ENCODE data around the gene STEEP1. TPM values are rescaled to one million over a fixed set of nuclear protein-coding genes. Genes with fewer than 3 reads are reported as not detected.

Gene STEEP1
- 10 to 100 TPM; 36.2 to 38.3 (median 37.3) TPM for polyA plus RNA-seq (ENCODE audit: insufficient read length in 3 of 3)

DNA sequence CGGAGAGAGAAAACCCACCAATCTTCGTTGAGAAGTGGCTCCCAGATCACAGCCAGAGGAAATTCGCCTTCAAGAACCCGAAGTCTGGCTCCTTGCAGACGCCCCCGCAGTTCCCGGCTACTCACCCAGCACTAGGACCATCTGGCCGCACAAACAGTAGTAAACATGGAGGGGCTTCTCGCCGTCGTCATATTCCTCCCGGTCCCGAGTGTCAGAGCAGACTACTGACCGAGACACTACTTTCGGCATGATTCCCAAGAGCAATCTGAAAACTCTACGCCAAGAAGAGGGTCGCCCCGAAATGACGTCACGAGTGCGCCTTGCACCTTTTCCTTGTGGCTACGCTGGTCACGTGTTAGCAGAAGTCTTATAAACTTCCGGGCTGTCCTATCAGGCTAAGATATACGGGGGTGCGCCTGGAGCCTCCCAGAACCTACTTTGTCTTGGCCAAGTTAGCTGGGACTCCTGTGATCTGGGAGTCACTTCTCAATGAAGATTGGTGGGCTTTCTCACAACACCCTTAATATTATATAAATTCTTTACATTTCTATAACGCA lies at the start of gene STEEP1:
STEEP1 (minus strand) TSS at position 303 of the 557 bp plus-strand sequence; CDS start at position 249, 54 bp downstream.
- peak; percentile 68 to 88 (median 68) for DNase-seq (ENCODE audit: low read depth in 3 of 3, low spot score in 2 of 3)

DNA sequence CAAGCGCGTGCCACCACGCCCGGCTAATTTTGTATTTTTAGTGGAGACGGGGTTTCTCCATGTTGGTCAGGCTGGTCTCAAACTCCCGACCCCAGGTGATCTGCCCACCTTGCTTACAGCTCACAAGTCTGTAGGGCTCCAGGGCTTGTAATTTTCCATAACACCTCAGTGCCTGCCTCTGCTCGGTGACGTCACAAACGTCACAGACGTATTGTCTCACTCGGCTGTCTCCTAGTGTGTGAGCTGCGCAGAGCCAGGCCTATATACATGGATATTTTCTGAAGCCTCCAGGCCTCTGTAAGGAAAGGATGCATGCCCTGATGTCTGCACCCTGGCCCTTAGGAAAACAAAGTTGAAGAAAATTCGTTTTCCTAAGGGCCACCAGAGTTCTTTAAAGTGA lies 49.6 kb upstream of the STEEP1 start:
- DNase-seq (ENCODE audit: low read depth in 3 of 3, low spot score in 2 of 3), result no peak

DNA sequence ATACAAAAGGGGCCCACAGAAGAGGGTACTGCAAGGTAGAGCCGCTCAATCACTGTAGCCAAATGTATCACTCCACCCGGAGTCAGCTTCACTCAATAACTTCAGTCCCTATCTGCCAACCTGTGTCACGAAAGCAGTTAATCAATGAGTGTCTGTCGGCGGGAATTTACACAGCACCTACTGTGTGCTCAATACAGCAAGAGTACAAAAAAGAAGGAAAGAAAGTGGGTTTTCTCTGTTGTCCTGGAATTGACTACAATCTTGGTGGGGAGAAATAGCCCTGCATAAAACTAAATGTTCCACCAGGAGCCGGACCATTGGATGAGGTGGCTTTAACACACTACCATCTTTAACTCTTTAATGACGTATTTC lies 41.8 kb upstream of the STEEP1 start:
- DNase-seq (ENCODE audit: low read depth in 3 of 3, low spot score in 2 of 3), result no peak

DNA sequence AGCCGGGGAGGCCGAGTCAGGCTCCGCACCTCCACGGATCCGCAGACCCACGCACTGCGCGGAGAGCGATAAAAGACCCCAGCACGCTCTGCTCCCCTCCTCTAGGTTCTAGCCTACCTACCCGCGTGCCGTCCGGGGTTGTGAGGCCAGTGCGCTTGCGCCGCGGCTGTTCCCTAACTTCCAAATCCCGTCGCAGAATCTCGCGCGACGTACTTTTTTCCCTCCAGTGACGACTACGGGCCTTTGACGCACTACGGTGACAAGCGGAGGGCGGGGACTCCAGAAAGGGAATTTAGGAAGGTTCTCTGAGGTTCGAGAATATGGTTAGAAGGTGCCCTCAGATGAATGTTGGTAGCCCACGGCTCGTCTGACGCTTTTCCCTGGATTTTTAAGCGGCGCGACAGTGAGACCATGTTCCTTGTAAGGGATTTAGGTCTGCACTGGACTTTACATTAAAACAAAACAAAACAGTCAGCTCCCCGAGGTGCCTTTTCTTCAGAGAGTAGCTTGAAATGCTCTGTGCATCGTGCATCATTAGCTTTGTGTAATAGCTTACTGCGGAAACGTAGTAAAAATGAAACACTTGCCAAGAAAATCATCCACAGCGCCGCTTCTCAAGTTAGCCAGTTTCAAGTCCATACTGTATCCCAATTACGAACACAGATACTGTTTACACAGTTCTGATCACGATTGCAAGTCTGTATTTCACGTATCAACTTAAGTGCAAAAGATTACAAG lies 41.2 kb upstream of the STEEP1 start, which contains the start of gene NKRF:
NKRF (minus strand) TSS at position 145 of the 738 bp plus-strand sequence.
- DNase-seq (ENCODE audit: low read depth in 3 of 3, low spot score in 2 of 3), result peak; percentile 79 to 83 (median 82)

DNA sequence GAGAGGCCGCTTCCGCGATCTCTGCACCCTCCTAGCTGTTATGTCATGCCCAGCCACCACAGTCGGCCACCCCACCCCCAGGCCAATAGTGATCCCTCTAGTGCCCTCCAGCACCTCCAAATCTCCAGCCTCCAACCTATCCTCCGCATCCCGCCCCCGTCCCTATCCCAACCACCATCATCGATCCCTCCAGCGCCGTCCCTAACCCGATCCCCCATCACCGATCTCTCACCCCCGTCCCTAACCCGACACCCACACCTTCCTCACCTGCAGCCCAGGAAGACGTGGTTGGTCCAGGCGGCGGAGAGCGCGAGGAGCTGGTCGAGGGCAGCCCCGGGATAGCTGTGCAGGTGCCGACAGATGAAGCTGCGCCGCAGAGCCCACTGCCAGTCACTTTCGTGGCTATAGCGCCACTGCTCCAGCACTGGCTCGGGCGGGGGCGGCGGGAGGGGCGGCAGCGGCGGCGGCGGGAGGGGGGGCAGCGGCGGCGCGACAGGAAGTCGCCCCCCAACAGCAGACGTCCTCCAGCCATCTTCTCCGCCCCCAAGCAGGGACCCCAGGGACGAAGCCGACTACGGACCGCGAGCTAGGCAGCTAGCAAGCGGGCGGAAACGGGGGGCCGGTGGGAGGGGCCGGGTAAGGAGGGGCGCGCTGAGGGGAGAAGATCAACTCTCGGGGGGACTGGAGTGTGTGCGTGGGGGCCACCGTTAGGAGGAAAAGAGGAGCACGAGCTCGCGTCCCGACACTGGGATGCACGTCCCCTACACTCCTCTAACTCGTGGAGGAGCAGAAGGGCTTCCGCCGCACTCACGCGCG lies 40.5 kb upstream of the STEEP1 start:
- DNase-seq (ENCODE audit: low read depth in 3 of 3, low spot score in 2 of 3), result no peak

DNA sequence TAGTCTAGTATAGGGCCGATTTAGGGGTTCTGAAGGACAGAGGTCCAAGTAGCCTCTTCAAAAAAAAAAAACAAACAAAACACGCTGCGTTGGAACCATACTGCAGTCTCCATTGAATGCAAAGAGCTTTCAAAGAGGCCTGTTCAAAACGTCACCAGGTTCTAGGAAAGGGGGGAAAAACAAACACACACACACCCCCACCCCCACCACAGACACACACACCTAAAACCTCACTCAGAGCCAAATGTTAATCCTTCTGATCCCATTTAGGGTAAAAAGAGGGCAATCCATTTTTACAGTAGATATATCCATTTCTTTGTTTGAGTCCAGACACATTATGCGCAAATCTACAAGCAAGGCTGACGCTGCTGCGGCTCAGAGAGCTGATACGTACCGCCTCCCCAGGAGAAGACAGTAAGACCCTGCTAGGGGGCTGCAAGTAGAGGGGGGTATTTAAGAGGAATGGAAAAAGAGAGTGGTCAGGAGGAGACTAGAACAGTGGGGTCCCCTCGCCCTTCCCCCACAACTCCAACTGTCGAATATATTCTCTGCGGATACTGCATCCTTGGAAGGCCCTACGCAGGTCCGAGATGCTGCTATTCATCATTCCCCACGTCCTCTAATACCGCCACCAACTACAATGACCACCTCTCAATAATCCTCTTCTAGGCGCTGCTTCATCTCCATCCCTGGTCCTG lies 39.7 kb upstream of the STEEP1 start:
- no peak for DNase-seq (ENCODE audit: low read depth in 3 of 3, low spot score in 2 of 3)

DNA sequence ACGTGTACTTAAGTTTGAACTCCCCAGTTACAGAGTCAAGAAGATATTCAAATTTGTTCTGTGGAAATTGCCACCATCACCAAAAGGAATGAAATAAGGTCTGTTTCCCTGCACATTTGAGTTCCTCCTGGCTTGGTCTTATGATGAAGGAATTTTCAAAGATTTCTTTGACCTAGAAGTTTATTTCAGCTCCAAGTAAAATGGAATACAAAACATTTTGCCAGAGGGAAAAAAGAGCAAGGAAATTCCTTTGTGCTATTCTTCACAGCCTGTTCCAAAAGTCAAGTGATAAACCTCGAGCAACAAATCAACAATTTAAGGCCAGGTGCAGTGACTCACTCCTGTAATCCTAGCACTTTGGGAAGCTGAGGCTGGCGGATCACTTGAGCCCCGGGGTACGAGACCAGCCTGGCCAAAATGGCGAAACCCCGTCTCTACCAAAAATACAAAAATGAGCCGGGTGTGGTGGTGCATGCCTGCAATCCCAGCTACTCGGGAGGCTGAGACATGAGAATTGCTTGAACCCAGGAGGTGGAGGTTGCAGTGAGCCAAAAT lies 37.6 kb upstream of the STEEP1 start:
- DNase-seq (ENCODE audit: low read depth in 3 of 3, low spot score in 2 of 3), result no peak

DNA sequence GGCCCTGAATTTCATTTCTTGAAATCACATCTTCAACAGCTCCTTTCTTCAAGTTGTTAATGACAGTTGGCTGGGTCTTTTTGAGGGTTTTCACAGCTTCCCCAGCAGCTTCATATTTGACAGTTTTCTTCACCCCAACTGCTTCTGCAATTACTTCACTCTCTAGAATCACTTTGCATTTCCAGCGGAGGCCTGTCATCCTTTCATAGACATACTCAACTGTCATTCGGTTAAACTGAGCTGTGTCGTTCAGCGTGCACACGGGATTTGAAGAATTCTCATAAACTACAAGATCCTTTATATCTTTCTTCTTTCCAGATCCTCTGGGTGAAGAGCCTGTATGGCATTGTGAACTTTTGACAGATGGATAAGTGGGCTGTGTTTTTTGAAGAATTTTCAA lies 24.6 kb upstream of the STEEP1 start:
- no peak for DNase-seq (ENCODE audit: low read depth in 3 of 3, low spot score in 2 of 3)

DNA sequence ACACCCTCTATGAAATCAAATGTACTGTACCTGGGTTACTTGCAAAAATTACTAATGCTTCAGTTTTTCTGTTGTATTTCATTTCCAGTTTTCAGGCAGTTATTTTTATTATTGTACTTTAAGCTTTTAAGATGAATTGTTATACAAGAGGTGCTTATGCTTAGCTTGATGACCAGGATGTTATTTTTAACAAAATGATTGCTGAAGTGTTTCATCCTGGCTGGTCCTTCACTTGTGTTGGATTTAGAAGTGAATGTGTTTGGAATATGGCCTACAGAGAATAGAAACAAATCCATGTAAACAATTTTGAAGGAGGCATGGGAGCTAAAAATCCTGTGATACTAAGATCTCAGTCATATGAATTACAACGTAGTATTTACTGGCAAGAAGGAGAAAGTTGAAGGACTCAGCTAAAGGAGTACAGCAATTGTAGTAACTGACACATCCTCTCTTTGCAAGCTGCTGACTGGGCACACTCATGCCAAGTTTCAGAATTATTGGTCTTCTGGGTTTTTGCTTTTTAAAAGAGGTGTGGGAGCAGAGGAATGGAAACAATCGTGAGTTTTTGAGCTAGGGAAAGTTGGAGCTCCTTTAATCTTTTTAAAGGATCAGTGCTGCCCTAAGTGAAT lies 18.3 kb upstream of the STEEP1 start:
- no peak for DNase-seq (ENCODE audit: low read depth in 3 of 3, low spot score in 2 of 3)

DNA sequence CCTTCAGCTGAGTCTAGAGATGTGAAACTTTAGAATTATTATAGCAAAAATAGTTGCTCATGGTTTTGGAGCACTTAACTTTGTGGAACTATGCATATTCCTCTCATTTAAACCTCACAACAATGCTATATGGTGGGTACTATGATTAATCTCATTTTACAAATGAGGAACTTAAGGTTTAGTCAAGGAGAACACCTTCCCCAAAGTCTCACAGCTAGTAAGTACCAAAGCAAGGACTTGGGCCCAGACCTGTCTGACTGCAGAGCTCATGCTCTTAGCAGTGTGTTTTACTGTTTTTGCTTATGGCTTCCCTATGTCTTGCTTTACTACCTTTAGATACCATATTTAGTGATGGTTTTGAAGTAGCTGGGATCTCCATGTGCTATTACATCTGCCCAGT lies 14.2 kb upstream of the STEEP1 start:
- DNase-seq (ENCODE audit: low read depth in 3 of 3, low spot score in 2 of 3), result no peak

DNA sequence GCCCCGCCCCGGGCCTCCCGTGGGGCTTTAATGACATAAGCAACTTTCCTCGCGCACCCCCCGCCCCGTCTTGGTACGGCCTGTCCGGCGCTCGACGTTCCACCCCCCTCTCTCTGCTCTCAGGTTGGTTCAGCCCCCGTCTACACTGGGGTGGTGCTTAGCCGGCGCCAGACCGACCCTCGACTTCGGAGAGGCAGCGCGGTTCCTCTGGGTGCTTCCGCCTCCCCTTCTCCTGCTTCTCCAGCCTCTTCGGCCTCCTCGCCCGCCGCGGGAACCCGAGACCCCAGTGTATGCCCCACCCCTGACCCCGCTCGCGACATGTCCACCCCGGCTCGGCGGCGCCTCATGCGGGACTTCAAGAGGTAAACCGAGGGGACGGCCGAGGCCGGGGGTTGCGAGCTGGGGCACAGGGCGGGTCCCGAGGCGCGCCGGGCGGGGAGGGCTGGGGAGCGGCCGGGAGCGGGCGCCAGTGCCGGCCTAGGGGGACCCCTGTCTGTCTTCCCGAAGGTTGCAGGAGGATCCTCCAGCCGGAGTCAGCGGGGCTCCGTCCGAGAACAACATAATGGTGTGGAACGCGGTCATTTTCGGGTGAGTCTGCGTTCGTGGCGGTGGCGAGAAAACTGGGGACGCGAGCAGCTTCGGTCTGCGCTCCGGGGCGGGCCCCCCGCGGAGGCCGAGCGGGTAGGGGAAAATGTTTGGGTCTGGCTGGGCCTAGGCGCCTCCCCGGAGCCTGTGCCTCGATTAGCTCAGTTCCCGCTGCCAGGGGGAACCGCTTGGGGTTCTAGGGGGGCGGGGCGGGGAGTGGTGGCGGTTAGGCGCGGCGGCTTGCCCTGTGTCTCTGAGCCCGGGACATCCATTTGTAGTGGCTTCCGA lies 9.4 kb upstream of the STEEP1 start, which contains the start of gene UBE2A:
UBE2A (plus strand) TSS at position 170 of the 873 bp plus-strand sequence; CDS start at position 319, 149 bp downstream.
- DNase-seq (ENCODE audit: low read depth in 3 of 3, low spot score in 2 of 3), result peak; percentile 2 to 74 (median 72)

DNA sequence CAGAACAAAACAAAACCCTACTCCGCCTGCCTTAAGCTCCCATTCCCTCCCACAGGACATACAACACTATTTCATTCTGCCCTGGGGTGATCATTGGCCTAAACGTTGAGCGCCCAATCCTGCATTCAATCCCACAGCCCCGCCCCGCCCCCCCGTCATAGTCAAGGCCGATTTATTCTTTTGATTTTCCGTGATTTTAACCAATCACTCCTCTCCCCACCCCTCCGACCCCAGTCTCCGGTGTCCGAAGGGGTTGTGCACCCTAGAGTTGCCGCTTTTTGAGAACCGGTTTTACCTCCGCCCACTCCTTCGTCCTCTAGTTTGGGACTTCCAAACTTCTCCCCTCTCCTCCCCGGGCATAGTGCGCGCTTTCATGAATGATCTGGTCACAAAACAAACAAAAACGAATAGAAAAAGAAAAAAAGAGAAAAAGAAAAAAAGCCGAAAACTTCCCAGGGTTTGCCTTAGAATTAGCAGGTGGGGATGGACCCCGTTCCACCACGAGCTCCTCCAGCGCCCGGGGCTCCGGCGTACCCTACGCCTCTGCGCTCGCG lies 8.7 kb upstream of the STEEP1 start:
- peak in 1 of 3 donors; percentile 50 for DNase-seq (ENCODE audit: low read depth in 3 of 3, low spot score in 2 of 3)

DNA sequence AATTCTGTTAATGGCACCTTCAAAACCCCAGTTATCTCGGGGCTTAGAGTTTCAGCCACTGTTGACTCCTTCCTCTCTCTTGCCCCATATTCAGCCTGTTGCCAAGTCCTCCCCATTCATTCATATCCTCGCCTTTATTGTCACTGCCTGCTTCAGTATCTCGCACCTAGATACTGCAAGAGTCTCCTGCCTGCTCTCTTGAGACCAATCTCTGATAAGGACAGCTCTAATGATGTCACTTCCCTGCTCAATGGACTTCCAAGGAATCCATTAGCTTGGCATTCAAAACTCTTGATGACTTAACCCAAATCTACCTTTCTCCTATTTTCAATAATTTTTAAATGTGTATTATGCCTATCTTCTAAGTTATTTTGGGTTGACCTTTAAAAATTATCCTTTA lies 8.0 kb upstream of the STEEP1 start:
- no peak for DNase-seq (ENCODE audit: low read depth in 3 of 3, low spot score in 2 of 3)

DNA sequence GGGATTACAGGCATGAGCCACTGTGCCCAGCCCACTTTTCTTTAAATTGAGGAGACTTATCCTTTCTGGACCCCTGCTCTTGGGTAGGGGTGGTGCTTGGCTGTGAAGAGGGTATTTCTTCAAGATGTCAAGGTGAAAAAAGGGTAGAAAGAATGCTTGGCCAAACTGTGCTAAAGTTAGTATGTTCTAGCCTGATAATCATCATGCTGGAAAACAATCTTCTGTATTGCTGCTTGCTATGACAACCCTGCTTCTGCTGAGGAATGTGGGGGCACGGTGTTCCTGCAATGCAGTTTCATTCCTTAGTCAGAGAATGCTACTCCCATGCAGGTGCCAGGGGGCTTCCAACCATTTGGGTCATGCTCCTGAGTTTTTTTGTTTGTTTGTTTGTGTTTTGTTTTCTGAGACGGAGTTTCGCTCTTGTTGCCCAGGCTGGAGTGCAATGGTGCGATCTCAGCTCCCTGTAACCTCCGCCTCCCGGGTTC lies 5.2 kb upstream of the STEEP1 start:
- no peak for DNase-seq (ENCODE audit: low read depth in 3 of 3, low spot score in 2 of 3)

DNA sequence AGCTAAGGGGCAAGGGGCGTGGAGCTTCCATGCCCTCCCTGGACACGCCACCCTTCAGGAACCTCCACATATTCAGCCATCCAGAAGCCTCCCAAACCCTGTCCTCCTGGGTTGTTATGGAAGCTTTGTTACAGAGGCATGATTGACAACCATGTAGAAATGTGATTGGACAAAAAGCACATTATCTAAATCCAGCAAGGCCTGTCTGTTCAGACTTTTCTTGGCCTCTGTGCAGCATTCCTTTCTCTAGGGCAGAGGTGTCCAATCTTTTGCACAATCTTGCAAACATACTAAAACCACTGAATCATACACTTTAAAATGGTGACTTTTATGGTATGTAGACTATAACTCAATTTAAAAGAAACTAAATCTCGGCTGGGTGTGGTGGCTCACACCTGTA lies 12.7 kb downstream of the STEEP1 start:
- DNase-seq (ENCODE audit: low read depth in 3 of 3, low spot score in 2 of 3), result no peak

DNA sequence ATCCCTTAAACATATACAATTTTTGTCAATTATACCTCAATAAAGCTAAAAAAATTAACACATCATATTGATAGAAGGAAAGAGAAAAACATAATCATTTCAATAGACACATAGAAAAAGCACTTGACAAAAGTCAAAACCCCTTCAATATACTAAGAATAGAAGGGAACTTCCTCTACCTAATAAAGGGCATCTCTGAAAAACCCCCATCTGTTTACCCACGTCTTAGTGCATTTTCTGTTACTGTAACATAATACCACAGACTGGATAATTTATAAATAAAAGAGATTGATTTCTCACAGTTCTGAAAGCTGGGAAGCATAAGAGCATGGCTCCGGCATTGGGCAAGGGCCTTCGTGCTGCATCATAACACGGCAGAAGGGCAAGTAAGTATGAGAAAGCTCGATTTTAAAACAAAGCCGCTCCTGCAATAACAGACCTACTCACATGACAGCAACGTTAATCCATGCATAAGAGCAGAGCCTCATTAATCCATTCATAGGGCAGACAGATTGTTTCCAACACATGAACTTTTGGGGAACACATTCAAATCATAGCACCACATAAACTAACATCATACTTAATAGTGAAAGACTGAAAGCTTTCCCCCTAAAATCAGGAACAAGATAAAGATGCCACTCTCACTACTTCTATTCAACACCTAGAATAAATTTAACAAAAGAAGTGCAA lies 15.7 kb downstream of the STEEP1 start:
- DNase-seq (ENCODE audit: low read depth in 3 of 3, low spot score in 2 of 3), result no peak

DNA sequence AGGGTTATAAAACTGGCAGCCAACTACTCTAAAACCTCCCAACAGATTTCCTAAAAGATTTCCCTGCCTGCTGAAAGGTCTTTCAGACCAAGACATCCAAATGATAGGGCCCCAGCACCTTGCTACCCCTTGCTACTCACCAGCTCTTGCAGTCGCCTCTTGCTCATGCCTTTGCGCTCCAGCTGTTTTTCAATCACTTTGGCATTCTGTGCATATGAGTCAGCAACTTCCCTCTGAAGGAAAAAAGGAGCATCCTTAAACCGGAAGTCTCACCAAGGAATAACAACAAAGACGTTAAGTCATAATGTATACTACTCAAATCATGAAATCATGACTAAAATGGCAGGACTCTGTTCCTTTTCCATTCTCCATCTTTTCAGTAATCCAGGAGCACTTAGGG lies 24.0 kb downstream of the STEEP1 start:
- no peak for DNase-seq (ENCODE audit: low read depth in 3 of 3, low spot score in 2 of 3)

DNA sequence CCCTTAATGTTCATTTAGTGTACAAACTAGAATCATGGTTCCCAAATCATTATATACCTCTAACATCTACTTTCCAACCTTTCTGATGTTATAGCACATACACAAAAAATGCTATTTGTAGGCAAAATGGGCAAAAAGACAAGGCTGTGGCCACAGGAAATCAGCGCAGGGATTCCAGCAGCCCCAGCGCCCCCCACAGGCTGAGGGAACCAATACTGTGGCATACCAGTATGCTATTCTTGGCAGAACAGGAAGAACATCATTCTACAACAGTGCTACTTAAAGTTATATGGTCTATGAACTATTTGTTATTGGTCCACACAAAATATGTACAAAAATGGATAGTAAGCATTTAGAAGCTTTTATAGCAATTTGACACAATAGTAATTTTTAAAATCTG lies 25.3 kb downstream of the STEEP1 start:
- DNase-seq (ENCODE audit: low read depth in 3 of 3, low spot score in 2 of 3), result no peak
